ENCODE results near the gene PRXL2A.

- no peak for TF ChIP-seq HDAC6 (IDR thresholded peaks at IDR 0.05; ENCODE audit: unreplicated experiment)
- TF ChIP-seq POLR2AphosphoS5 (IDR thresholded peaks at IDR 0.05; ENCODE audit: low read length) = no peak
- TF ChIP-seq REST (IDR thresholded peaks at IDR 0.05; ENCODE audit: low read depth, low read length) = no peak
- TF ChIP-seq ETV6 (conservative IDR thresholded peaks at IDR 0.05 in 1 of 2, IDR thresholded peaks at IDR 0.05 in 1 of 2; ENCODE audit: borderline replicate concordance in 1 of 2, low read depth in 1 of 2) = no peak
- no peak for TF ChIP-seq CTCF (IDR thresholded peaks at IDR 0.05 in 2 of 3, conservative IDR thresholded peaks at IDR 0.05 in 1 of 3; ENCODE audit: control insufficient read depth in 2 of 3, extremely low read depth in 1 of 3, insufficient read depth in 1 of 3, low read depth in 3 of 3, low read length in 3 of 3)
Measured at GRCh38 chr10:80415734-80416478, 7.6 kb downstream of the PRXL2A start.

Data from GM12878 (cell line).